Suprapubic skin (tissue), 4 donors: ENCODE data around the gene SSC5D. TPM values are rescaled to one million over a fixed set of nuclear protein-coding genes. Genes with fewer than 3 reads are reported as not detected.
"Not testable (repeated sequence)": the region's sequence is repeated elsewhere in the genome, so short reads cannot be mapped to it uniquely, and the experiment has no call there.

Experiments used
- DNase-seq, 2 donors: peaks; one replicate each; pipeline ENCODE4 v3.0.0-alpha.2; 2019; ENCODE audit warnings: low spot score in 2 of 2
- H3K27ac ChIP-seq: fragments of 200-600 bp; sonication (generic); one replicate; pipeline ENCODE4 v1.5.1; 2019
- H3K27me3 ChIP-seq: fragments of 200-600 bp; sonication (generic); one replicate; pipeline ENCODE4 v1.5.1; 2019
- H3K36me3 ChIP-seq: fragments of 200-600 bp; sonication (generic); one replicate; pipeline ENCODE4 v1.5.1; 2019
- H3K4me1 ChIP-seq: fragments of 200-600 bp; sonication (generic); one replicate; pipeline ENCODE4 v1.5.1; 2019
- H3K4me3 ChIP-seq: fragments of 200-600 bp; sonication (generic); one replicate; pipeline ENCODE4 v1.5.1; 2019; ENCODE audit warnings: mild to moderate bottlenecking
- H3K9me3 ChIP-seq: fragments of 200-600 bp; sonication (generic); one replicate; pipeline ENCODE4 v1.5.1; 2019
- CTCF ChIP-seq, 2 donors: fragments of 200-600 bp in 1 of 2; fragments of 450-650 bp in 1 of 2; sonication (generic) in 1 of 2; IDR thresholded peaks; one replicate each; pipeline ENCODE4 v1.5.1; 2016 to 2019; ENCODE audit warnings: antibody characterized with exemption in 2 of 2, mild to moderate bottlenecking in 1 of 2, moderate library complexity in 1 of 2
- EP300 ChIP-seq: sonication (generic); formaldehyde crosslinking; IDR thresholded peaks from one replicate; pipeline ENCODE4 v1.6.1; 2017; ENCODE audit warnings: antibody characterized with exemption
- POLR2A ChIP-seq, 2 donors: fragments of 450-650 bp; IDR thresholded peaks; one replicate each; pipeline ENCODE4 v1.6.1; 2017; ENCODE audit warnings: antibody characterized with exemption in 2 of 2, mild to moderate bottlenecking in 2 of 2, moderate library complexity in 2 of 2
- POLR2AphosphoS5 ChIP-seq, 3 donors: sonication (generic); formaldehyde crosslinking; IDR thresholded peaks; one replicate each; pipeline ENCODE4 v1.6.1; 2017; ENCODE audit warnings: antibody characterized with exemption in 3 of 3
- WGBS: methylation state at CpG from one replicate; pipeline ENCODE4 v1.1.5; 2018; 5-methylcytosine and 5-hydroxymethylcytosine counted together
- total RNA-seq, 4 donors: library from RNA; depleted of rRNA; stranded (reverse); fragments of >200 nt; gene quantifications; one replicate each; pipeline ENCODE4 v1.1.0, GENCODE V29; 2016

The SSC5D gene
- total RNA-seq, 4 donors from 2014 or later = 0.57 to 2.1 (median 1.0) TPM

GRCh38 chr19:55447421-55448174, 40.6 kb upstream of the SSC5D start:
- TF ChIP-seq CTCF (IDR thresholded peaks at IDR 0.05) = no peak
- no peak for TF ChIP-seq EP300
- TF ChIP-seq POLR2A (IDR thresholded peaks at IDR 0.05) = no peak
- no peak for TF ChIP-seq POLR2AphosphoS5 (IDR thresholded peaks at IDR 0.05)
- no peaks in the 10 kb centered on the region for H3K36me3 ChIP-seq
- H3K9me3 ChIP-seq = no peaks in the 10 kb centered on the region
- no peak overlapping the region for H3K27ac ChIP-seq
- 24% methylated on average over 6 of the region's 16 CpGs for WGBS
- no peak for DNase-seq
- no peak overlapping the region for H3K4me3 ChIP-seq
- H3K27me3 ChIP-seq = peaks cover 72% of the 10 kb centered on the region
- H3K4me1 ChIP-seq = peaks cover 43% of the 10 kb centered on the region

GRCh38 chr19:55448175-55448490, 40.1 kb upstream of the SSC5D start:
- WGBS = 72% methylated on average over 5 of the region's 5 CpGs
- H3K27me3 ChIP-seq = peaks cover 70% of the 10 kb centered on the region
- not testable (repeated sequence) for DNase-seq, H3K4me3 ChIP-seq, H3K27ac ChIP-seq, H3K36me3 ChIP-seq, H3K9me3 ChIP-seq
- H3K4me1 ChIP-seq = peaks cover 43% of the 10 kb centered on the region

- WGBS = 44% methylated on average over 12 of the region's 16 CpGs
- no peak overlapping the region for H3K27ac ChIP-seq
- H3K4me1 ChIP-seq = peaks cover 43% of the 10 kb centered on the region
- peaks cover 56% of the 10 kb centered on the region for H3K27me3 ChIP-seq
- H3K4me3 ChIP-seq = no peak overlapping the region
- H3K36me3 ChIP-seq = no peaks in the 10 kb centered on the region
- no peaks in the 10 kb centered on the region for H3K9me3 ChIP-seq
- TF ChIP-seq POLR2AphosphoS5 (IDR thresholded peaks at IDR 0.05) = no peak
- no peak for DNase-seq
These were observed 38.8 kb upstream of the SSC5D start for GRCh38 chr19:55449469-55449868.

- Histone ChIP-seq H3K4me1 (peaks cover 39% of the 10 kb centered on the region), H3K9me3 (no peaks in the 10 kb centered on the region), H3K36me3 (peaks cover 16% of the 10 kb centered on the region), H3K27ac (no peak overlapping the region), H3K4me3 (peak overlapping the region; percentile 44), H3K27me3 (peaks cover 44% of the 10 kb centered on the region)
- no peak for DNase-seq
- TF ChIP-seq EP300 (no peak), POLR2AphosphoS5 (IDR thresholded peaks at IDR 0.05) (no peak), CTCF (IDR thresholded peaks at IDR 0.05) (no peak), POLR2A (IDR thresholded peaks at IDR 0.05) (no peak)
- 2% methylated on average over 36 of the region's 80 CpGs for WGBS
These were observed 36.9 kb upstream of the SSC5D start for GRCh38 chr19:55451163-55451964.

GRCh38 chr19:55451965-55452748, 36.1 kb upstream of the SSC5D start:
- peaks cover 41% of the 10 kb centered on the region for H3K27me3 ChIP-seq

More at GRCh38 chr19:55451965-55452748, 36.1 kb upstream of the SSC5D start:
- TF ChIP-seq CTCF (IDR thresholded peaks at IDR 0.05) = no peak
- no peak for TF ChIP-seq EP300
- no peak for TF ChIP-seq POLR2AphosphoS5 (IDR thresholded peaks at IDR 0.05)
- no peak for TF ChIP-seq POLR2A (IDR thresholded peaks at IDR 0.05)
- Histone ChIP-seq H3K36me3 (peaks cover 20% of the 10 kb centered on the region), H3K4me1 (peaks cover 33% of the 10 kb centered on the region), H3K4me3 (peak overlapping the region; percentile 44), H3K27ac (no peak overlapping the region), H3K9me3 (no peaks in the 10 kb centered on the region)
- no peak for DNase-seq
- WGBS = 3% methylated on average over 23 of the region's 57 CpGs
